Osteocyte (in vitro differentiated cells): Measurements from ENCODE around the gene SLC1A5. TPM values are rescaled to one million over a fixed set of nuclear protein-coding genes. Genes with fewer than 3 reads are reported as not detected.

Experiments used
- DNase-seq: peaks from one replicate; pipeline ENCODE4 v3.0.0; 2021; ENCODE audit warnings: mixed read lengths; ENCODE audit not compliant: unreplicated experiment; ENCODE audit errors: extremely low spot score
- H3K27ac Mint-ChIP-seq: one replicate; pipeline ENCODE4 v1.8.0; 2021; ENCODE audit warnings: mild to moderate bottlenecking, mixed read lengths; ENCODE audit not compliant: unreplicated experiment
- H3K27me3 Mint-ChIP-seq: one replicate; pipeline ENCODE4 v1.8.0; 2021; ENCODE audit warnings: mixed read lengths; ENCODE audit not compliant: unreplicated experiment
- H3K36me3 Mint-ChIP-seq: one replicate; pipeline ENCODE4 v1.8.0; 2021; ENCODE audit warnings: mixed read lengths; ENCODE audit not compliant: unreplicated experiment
- H3K4me1 Mint-ChIP-seq: one replicate; pipeline ENCODE4 v1.8.0; 2021; ENCODE audit warnings: mixed read lengths; ENCODE audit not compliant: unreplicated experiment
- H3K4me3 Mint-ChIP-seq: one replicate; pipeline ENCODE4 v1.8.0; 2021; ENCODE audit warnings: mild to moderate bottlenecking, moderate library complexity, mixed read lengths; ENCODE audit not compliant: unreplicated experiment
- H3K9me3 Mint-ChIP-seq: one replicate; pipeline ENCODE4 v1.8.0; 2021; ENCODE audit warnings: mixed read lengths; ENCODE audit not compliant: unreplicated experiment
- total RNA-seq: library from RNA; stranded (reverse); gene quantifications from 2 replicates; pipeline ENCODE4 v1.2.1, GENCODE V29; 2021
- TF ChIP-seq, protein P1 (sequence below): fragments of 200-600 bp; sonication (generic); IDR thresholded peaks from 2 replicates; pipeline ENCODE4 v1.5.0; 2021; ENCODE audit warnings: antibody characterized with exemption, mild to moderate bottlenecking, moderate library complexity

The SLC1A5 gene
- total RNA-seq, 1 donor from 2014 or later = 313 TPM

DNA sequence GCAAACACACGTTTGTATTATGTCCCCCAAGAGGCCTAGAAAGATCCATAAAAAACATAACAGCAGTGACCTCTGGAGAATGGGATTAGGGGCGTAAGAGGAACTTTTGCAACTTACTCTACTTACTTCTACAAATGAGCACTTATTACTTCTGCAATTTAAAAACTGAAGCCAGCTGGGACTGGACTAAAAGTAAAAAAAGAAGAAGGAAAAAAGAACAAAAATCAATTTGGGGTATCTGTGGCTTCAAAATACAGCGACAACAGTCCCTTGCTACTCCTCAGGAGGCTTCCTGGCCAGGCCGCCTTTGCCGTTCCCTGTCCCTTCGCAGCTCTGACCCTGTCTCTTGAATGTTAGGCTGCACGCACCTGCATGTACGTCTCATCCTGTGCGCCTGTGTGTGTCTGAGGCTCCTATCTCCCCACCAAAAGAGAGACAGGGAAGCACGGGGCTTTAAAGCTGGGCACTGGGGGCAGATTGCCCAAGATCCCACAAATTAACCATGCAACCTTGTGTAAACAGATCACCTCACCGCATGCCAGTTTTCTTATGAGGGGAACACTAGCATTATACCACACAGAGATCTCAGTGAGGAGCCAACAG is 54.6 kb downstream of the SLC1A5 start:
- DNase-seq = no peak
- H3K4me1 Mint-ChIP-seq = peaks cover 36% of the 10 kb centered on the region
- H3K27me3 Mint-ChIP-seq = no peaks in the 10 kb centered on the region
- TF ChIP-seq, protein P1, sequence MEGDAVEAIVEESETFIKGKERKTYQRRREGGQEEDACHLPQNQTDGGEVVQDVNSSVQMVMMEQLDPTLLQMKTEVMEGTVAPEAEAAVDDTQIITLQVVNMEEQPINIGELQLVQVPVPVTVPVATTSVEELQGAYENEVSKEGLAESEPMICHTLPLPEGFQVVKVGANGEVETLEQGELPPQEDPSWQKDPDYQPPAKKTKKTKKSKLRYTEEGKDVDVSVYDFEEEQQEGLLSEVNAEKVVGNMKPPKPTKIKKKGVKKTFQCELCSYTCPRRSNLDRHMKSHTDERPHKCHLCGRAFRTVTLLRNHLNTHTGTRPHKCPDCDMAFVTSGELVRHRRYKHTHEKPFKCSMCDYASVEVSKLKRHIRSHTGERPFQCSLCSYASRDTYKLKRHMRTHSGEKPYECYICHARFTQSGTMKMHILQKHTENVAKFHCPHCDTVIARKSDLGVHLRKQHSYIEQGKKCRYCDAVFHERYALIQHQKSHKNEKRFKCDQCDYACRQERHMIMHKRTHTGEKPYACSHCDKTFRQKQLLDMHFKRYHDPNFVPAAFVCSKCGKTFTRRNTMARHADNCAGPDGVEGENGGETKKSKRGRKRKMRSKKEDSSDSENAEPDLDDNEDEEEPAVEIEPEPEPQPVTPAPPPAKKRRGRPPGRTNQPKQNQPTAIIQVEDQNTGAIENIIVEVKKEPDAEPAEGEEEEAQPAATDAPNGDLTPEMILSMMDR = no peak
- peaks cover 23% of the 10 kb centered on the region for H3K36me3 Mint-ChIP-seq
- no peak overlapping the region for H3K4me3 Mint-ChIP-seq
- peak overlapping the region; percentile 65 for H3K27ac Mint-ChIP-seq
- no peaks in the 10 kb centered on the region for H3K9me3 Mint-ChIP-seq

DNA sequence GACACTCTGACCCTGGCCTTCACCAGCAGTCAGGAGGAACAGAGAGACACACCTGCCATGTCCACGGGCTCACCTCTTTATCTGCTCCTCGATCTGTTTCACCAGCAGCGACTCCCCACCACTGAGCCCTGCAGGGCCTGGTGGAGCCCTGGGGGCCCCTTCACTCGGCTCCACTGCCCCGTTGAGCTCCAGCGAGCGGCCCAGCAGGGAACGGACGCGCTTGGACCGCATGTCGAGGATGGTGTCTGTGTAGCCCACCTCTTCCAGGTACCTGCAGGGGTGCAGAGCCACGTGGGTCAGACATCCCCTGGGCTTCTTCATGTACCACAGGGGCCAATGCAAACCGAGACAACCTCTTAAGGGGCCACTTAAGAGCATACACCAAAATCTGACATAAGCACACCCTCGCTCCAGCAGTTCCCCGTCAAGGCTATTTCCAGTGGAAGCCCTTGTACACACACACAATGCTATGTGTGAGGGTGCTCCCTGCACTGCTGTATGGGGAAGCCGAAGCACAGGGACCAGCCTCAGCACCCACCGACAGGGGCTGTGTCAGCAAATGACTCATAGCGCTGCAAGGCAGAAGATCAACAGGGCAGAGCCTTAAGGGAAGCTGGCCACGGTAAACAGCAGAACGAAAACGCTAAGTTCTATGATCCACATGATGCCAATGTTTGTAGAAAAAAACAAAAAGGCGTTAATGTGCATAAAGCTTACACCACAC is 55.3 kb downstream of the SLC1A5 start:
- Mint-ChIP-seq H3K27me3 (no peaks in the 10 kb centered on the region), H3K9me3 (no peaks in the 10 kb centered on the region), H3K4me1 (peaks cover 38% of the 10 kb centered on the region), H3K4me3 (no peak overlapping the region), H3K36me3 (peaks cover 27% of the 10 kb centered on the region), H3K27ac (peak overlapping the region; percentile 65)
- no peak for DNase-seq
- TF ChIP-seq, protein P1 = no peak

DNA sequence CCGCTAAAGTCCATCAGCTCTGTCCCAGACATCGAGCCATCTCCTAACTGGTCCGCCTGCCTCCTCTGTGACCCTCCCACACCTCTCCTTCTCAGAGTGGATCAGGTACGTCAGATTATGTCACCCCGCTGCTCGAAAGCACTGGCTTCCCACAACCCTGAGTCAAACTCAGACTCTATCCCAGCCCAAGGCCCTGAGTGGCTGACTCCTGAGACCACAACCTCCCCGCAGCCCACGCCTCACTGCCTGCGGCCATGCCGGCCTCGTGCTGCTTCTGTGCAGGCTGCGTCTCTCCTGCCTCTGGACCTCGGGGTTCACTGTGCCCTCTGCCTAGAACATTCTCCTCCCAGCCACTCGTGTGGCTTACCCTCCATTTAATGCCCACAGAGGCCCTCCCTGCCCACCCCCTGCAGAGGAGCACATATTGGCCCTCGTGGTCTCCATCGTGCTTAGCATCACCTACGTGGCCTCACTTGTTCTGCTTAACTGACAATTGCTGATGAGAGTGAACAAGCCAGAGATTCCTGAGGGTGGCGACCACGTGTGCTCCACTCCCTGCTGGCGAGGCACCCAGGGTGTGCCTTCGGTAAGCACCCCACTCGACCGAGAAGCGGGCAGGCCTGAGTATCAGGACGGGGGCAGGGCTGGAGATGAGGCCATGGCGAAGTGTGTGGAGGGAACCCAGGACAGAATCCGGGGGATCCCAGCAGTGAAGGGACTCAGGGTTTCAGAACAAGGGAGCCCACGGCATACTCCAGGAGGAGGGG is 56.0 kb downstream of the SLC1A5 start:
- TF ChIP-seq, protein P1 = no peak
- no peak overlapping the region for H3K4me3 Mint-ChIP-seq
- H3K27ac Mint-ChIP-seq = peak overlapping the region; percentile 88
- H3K36me3 Mint-ChIP-seq = peaks cover 21% of the 10 kb centered on the region
- DNase-seq = no peak
- H3K27me3 Mint-ChIP-seq = no peaks in the 10 kb centered on the region
- peaks cover 38% of the 10 kb centered on the region for H3K4me1 Mint-ChIP-seq
- H3K9me3 Mint-ChIP-seq = no peaks in the 10 kb centered on the region

DNA sequence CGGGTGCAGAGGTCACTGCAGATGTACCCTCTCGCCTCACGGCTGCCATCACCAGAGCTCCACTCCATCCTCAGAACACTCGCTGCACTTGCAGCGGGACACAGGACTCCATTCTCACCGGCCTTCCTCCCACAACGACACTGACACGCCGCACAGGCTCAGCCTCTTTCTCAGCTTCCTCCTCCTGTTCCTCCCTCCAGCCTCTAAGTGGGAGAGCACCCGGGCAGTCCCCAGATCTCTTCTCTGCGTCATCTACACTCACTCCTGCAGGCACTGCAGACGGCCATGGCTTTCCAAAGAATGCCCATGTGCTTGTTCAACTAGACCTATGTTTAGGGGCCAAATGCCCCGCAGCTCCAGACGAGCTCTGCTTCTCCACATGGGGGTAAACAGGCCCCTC is 56.8 kb downstream of the SLC1A5 start:
- no peaks in the 10 kb centered on the region for H3K9me3 Mint-ChIP-seq
- TF ChIP-seq, protein P1 = no peak
- peaks cover 38% of the 10 kb centered on the region for H3K4me1 Mint-ChIP-seq
- no peak for DNase-seq
- H3K4me3 Mint-ChIP-seq = no peak overlapping the region
- peaks cover 21% of the 10 kb centered on the region for H3K36me3 Mint-ChIP-seq
- H3K27ac Mint-ChIP-seq = peak overlapping the region; percentile 88
- no peaks in the 10 kb centered on the region for H3K27me3 Mint-ChIP-seq

DNA sequence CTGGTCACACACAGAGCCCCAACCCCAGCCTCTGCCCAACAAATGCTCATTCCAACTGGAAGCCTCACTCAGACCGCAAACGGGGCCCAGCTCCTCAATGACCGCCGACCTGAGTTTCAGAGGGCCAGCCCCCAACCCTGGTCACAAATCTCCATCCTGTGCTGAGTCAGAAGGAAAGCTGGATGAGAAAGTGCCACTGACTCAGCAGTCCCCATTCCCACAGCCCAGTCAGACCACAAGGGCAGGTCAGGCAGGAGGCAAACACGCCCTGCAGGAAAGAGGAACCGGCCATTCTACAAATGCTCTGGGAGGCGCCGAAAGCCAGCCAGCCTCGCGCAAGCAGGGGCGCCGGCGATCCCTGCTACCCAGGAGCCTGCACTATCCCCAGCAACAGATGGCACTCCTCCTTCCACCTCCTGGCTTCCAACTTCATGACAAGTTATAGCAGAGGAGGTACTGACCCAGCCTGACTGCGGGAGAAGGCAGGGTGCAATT is 57.3 kb downstream of the SLC1A5 start:
- no peak for DNase-seq
- TF ChIP-seq, protein P1 = no peak
- Mint-ChIP-seq H3K4me1 (peaks cover 38% of the 10 kb centered on the region), H3K4me3 (no peak overlapping the region), H3K27me3 (no peaks in the 10 kb centered on the region), H3K27ac (peak overlapping the region; percentile 88), H3K36me3 (peaks cover 23% of the 10 kb centered on the region), H3K9me3 (no peaks in the 10 kb centered on the region)
